SH-SY5Y (cell line): ENCODE data around the gene YIF1A.

ENCODE experiments used
- GATA2 ChIP-seq: IDR thresholded peaks from 2 replicates; pipeline ENCODE4 v1.6.1; 2011; ENCODE audit warnings: mild to moderate bottlenecking, low read depth, low read length
- GATA3 ChIP-seq: IDR thresholded peaks from 2 replicates; pipeline ENCODE4 v1.6.1; 2011; ENCODE audit warnings: low read depth, mild to moderate bottlenecking, low read length, moderate library complexity

- TF ChIP-seq GATA2 (no peak), GATA3 (no peak)
These were observed at the start of gene YIF1A for GRCh38 chr11:66288671-66289547.
